ENCODE data around the gene GCH1. TPM values are rescaled to one million over a fixed set of nuclear protein-coding genes. Genes with fewer than 3 reads are reported as not detected.

Gene GCH1
- total RNA-seq, 4 donors from 2014 or later: 15.7 to 29.2 (median 28.1) TPM

DNA sequence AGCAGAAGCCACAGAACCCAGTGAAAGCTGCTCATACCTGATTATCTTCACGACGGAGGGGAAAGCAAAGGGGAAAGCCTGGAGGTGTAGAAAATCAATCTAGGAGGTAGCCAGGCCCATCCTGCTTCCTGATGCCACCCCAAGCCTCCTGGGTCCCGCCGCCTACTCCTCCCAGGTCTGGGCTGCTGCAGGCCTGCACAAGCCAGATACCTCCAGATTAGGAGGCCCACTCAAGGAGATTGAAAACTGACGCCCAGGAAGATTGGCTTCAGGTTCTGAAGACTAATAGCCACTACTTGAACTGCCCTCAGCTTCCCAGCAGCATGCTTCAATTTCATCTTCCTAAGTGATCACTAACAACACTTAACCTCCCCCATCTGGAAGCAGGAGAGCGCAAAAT, 87.1 kb downstream of the GCH1 start:
- Histone ChIP-seq H3K4me3 (no peak overlapping the region), H3K27me3 (no peaks in the 10 kb centered on the region), H3K36me3 (no peaks in the 10 kb centered on the region), H3K9me3 (no peaks in the 10 kb centered on the region), H3K27ac (no peak overlapping the region), H3K4me1 (peaks cover 0 to 9% (median 0%) of the 10 kb centered on the region in 4 donors)
- no peak for TF ChIP-seq POLR2A (IDR thresholded peaks at IDR 0.05)
- TF ChIP-seq, protein P1, sequence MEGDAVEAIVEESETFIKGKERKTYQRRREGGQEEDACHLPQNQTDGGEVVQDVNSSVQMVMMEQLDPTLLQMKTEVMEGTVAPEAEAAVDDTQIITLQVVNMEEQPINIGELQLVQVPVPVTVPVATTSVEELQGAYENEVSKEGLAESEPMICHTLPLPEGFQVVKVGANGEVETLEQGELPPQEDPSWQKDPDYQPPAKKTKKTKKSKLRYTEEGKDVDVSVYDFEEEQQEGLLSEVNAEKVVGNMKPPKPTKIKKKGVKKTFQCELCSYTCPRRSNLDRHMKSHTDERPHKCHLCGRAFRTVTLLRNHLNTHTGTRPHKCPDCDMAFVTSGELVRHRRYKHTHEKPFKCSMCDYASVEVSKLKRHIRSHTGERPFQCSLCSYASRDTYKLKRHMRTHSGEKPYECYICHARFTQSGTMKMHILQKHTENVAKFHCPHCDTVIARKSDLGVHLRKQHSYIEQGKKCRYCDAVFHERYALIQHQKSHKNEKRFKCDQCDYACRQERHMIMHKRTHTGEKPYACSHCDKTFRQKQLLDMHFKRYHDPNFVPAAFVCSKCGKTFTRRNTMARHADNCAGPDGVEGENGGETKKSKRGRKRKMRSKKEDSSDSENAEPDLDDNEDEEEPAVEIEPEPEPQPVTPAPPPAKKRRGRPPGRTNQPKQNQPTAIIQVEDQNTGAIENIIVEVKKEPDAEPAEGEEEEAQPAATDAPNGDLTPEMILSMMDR (IDR thresholded peaks at IDR 0.05): no peak
- no peak for DNase-seq

DNA sequence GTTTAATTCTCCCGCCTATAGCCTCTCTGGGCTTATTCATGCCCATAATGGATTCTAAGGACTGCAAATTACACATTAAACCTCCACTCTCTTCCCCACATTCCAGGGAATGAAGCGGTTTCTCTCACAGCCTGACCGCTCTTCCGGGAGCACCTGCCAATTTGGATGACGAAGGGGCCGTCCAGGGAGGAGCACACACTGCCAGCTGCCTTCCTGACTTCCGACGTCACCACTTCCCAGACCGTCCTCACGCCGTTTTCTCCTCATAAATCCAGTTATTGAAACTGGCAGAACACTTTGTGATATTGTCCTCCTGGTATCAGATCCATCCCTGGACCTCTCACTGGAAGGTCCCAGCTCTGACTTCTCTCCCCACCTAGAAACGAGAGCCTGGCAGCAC, 87.6 kb downstream of the GCH1 start:
- TF ChIP-seq, protein P1 (IDR thresholded peaks at IDR 0.05): no peak
- no peak for TF ChIP-seq POLR2A (IDR thresholded peaks at IDR 0.05)
- Histone ChIP-seq H3K27ac (no peak overlapping the region), H3K4me1 (peaks cover 0 to 9% (median 0%) of the 10 kb centered on the region in 4 donors), H3K36me3 (no peaks in the 10 kb centered on the region), H3K4me3 (no peak overlapping the region), H3K9me3 (no peaks in the 10 kb centered on the region), H3K27me3 (no peaks in the 10 kb centered on the region)
- DNase-seq: no peak

DNA sequence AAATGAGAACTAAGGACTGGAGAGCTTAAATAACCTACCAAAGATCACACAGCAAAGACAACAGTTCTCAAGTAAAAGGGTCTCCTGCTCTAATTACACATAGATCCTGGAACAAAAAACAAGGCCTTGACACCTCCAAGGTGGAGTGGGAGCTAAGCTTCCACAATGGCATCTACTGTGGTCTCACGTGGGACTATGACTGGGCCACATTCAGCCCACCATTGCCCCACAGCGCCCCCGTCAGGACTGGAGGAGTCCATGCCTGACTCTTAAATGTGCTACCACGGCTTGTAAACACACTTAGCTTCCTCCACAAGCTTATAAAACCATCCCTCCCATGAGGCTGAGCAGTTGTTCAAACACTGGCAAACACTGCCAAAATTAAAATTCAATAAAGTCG, 88.5 kb downstream of the GCH1 start:
- no peak for TF ChIP-seq POLR2A (IDR thresholded peaks at IDR 0.05)
- TF ChIP-seq, protein P1 (IDR thresholded peaks at IDR 0.05): no peak
- DNase-seq: no peak
- H3K4me3 ChIP-seq: no peak overlapping the region
- no peaks in the 10 kb centered on the region for H3K9me3 ChIP-seq
- H3K27me3 ChIP-seq: no peaks in the 10 kb centered on the region
- H3K36me3 ChIP-seq: no peaks in the 10 kb centered on the region
- no peak overlapping the region for H3K27ac ChIP-seq
- peaks cover 0 to 9% (median 0%) of the 10 kb centered on the region in 4 donors for H3K4me1 ChIP-seq

DNA sequence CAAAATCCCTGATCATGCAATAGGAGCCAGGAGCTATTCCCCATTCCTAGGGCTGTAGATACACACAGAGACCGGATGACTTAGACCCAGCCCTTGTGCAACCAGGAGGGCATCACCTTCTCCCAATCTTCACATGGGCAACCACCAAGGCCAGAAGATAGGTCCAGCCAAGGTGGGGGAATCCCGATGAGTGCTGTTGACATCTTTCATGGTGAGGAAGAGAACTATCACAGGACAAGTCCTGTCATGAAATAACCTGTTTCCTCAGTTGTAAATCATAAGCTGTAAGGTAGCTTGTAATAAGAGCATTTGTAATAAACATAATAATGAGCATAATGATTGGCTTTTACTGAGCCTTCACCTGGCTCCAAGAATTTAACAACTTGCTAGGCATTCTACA, 89.5 kb downstream of the GCH1 start:
- Histone ChIP-seq H3K4me1 (peaks cover 0 to 1% (median 0%) of the 10 kb centered on the region in 4 donors), H3K36me3 (no peaks in the 10 kb centered on the region), H3K4me3 (no peak overlapping the region), H3K9me3 (no peaks in the 10 kb centered on the region), H3K27ac (no peak overlapping the region), H3K27me3 (no peaks in the 10 kb centered on the region)
- no peak for DNase-seq
- TF ChIP-seq, protein P1 (IDR thresholded peaks at IDR 0.05): no peak
- TF ChIP-seq POLR2A (IDR thresholded peaks at IDR 0.05): no peak

DNA sequence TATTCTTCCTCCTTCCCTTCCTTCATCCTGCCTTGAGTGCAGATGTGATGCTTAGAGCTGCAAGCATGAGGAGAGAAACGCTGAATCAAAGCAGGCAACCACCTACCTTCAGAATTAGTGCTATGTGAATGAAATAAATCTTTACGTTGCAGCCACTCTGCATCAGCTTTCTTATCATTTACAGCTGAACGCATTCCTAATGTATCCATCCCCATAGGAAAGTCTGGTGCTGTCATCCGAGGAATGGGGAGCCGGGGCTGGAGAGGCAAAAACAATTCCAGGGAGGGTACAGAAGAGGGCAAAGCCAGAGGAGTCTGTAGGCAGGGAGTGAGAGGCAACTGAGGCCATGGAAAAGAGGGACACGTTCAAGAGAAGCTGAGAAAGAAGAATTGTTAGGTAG, 90.0 kb downstream of the GCH1 start:
- no peaks in the 10 kb centered on the region for H3K4me1 ChIP-seq
- DNase-seq: no peak
- no peak overlapping the region for H3K27ac ChIP-seq
- H3K27me3 ChIP-seq: no peaks in the 10 kb centered on the region
- TF ChIP-seq, protein P1 (IDR thresholded peaks at IDR 0.05): no peak
- TF ChIP-seq POLR2A (IDR thresholded peaks at IDR 0.05): no peak
- no peaks in the 10 kb centered on the region for H3K36me3 ChIP-seq
- H3K9me3 ChIP-seq: no peaks in the 10 kb centered on the region
- no peak overlapping the region for H3K4me3 ChIP-seq

DNA sequence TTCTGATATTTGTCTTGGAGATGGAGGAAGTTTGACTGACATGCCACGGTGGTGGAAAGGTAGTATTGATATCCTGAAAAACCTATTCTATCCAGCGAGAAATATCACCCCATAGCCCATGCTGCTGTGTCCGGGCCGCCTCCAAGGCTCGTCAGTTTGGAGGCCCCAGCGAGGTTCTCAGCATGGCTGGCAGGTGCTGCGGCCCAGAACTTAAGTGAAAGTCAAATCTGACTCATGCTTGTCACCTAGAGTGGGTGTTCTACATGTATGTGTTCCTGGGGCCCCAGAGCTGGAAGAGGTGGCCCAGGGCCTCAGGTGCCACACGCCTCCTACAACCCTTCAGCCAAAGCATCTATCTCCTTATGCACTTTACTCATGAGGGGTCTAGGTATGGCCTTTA, 92.9 kb downstream of the GCH1 start:
- TF ChIP-seq, protein P1 (IDR thresholded peaks at IDR 0.05): no peak
- TF ChIP-seq POLR2A (IDR thresholded peaks at IDR 0.05): no peak

More for the DNA sequence above, 92.9 kb downstream of the GCH1 start:
- H3K4me1 ChIP-seq: no peaks in the 10 kb centered on the region
- H3K4me3 ChIP-seq: no peak overlapping the region
- no peaks in the 10 kb centered on the region for H3K9me3 ChIP-seq
- no peak overlapping the region for H3K27ac ChIP-seq
- no peak for DNase-seq
- no peaks in the 10 kb centered on the region for H3K27me3 ChIP-seq
- H3K36me3 ChIP-seq: no peaks in the 10 kb centered on the region
